Lung (tissue), 12 donors: ENCODE measurements around the gene CARMIL3. TPM values are rescaled to one million over a fixed set of nuclear protein-coding genes. Genes with fewer than 3 reads are reported as not detected.

Experiments used
- ATAC-seq: fragments of 200-7000 bp; cut with Tn5 transposase; one replicate; pipeline ENCODE4 v1.9.1; 2020; ENCODE audit warnings: moderate number of reproducible peaks; ENCODE audit not compliant: insufficient read depth, low FRiP score
- DNase-seq, 3 donors: peaks; one replicate each; pipeline ENCODE4 v3.0.0-alpha.2; 2013 to 2017
- H3K27ac ChIP-seq, 2 donors: one replicate each; pipeline ENCODE4 v1.5.1; 2013; ENCODE audit warnings: mild to moderate bottlenecking in 2 of 2, moderate library complexity in 2 of 2, control low read depth in 1 of 2, inconsistent platforms in 1 of 2, low read depth in 1 of 2, low read length in 1 of 2
- H3K27me3 ChIP-seq, 3 donors: one replicate each; pipeline ENCODE4 v1.5.1; 2013; ENCODE audit warnings: low read length in 2 of 3; ENCODE audit not compliant: control insufficient read depth in 3 of 3, insufficient read depth in 3 of 3
- H3K36me3 ChIP-seq, 4 donors: one replicate each; pipeline ENCODE4 v1.5.1; 2013; ENCODE audit warnings: low read length in 4 of 4, mild to moderate bottlenecking in 1 of 4, moderate library complexity in 1 of 4; ENCODE audit not compliant: control insufficient read depth in 4 of 4, insufficient read depth in 4 of 4
- H3K4me1 ChIP-seq, 5 donors: one replicate each; pipeline ENCODE4 v1.5.1; 2013; ENCODE audit warnings: low read length in 5 of 5, mild to moderate bottlenecking in 2 of 5, moderate library complexity in 1 of 5; ENCODE audit not compliant: control insufficient read depth in 5 of 5, insufficient read depth in 5 of 5
- H3K4me3 ChIP-seq: one replicate; pipeline ENCODE4 v1.5.1; 2013; ENCODE audit warnings: mild to moderate bottlenecking, control low read depth, moderate library complexity
- H3K9ac ChIP-seq, 2 donors: one replicate each; pipeline ENCODE4 v1.5.1; 2013; ENCODE audit warnings: low read length in 2 of 2, control low read depth in 1 of 2; ENCODE audit not compliant: insufficient read depth in 1 of 2
- H3K9me3 ChIP-seq, 4 donors: one replicate each; pipeline ENCODE4 v1.5.1; 2013; ENCODE audit warnings: low read length in 3 of 4, mild to moderate bottlenecking in 1 of 4, moderate library complexity in 1 of 4; ENCODE audit not compliant: control insufficient read depth in 4 of 4, insufficient read depth in 3 of 4
- WGBS, 2 donors: extraction: QIAGEN DNeasy Blood & Tissue Kit; methylation state at CpG; one replicate each; pipeline ENCODE4 v1.1.7; 2013; 5-methylcytosine and 5-hydroxymethylcytosine counted together
- polyA plus RNA-seq, 2 donors: library from polyadenylated mRNA; stranded (reverse); fragments of 200-250 nt; gene quantifications; one replicate each; pipeline ENCODE4 v1.2.1, GENCODE V29; 2013
- total RNA-seq, 2 donors: library from RNA; depleted of rRNA in 1 of 2; stranded (reverse); fragments of >200 nt in 1 of 2; gene quantifications; one replicate each; pipeline ENCODE4 v1.2.1, GENCODE V29; 2014 to 2021
- TF ChIP-seq, protein P1 (sequence below): IDR thresholded peaks from 2 replicates; pipeline ENCODE4 v1.5.1; 2012; ENCODE audit warnings: mild to moderate bottlenecking; ENCODE audit errors: control extremely low read depth, extremely low read depth
- donor health status: control.
- donor health status: control.
- donor health status: Bipolar disorder and iron deficiency.
- donor health status: healthy.
- donor health status: DM: yes; HTN: yes; CAD: no.

The CARMIL3 gene
- total and polyA plus RNA-seq, 4 donors, result 0.37 to 2.4 (median 0.78) TPM

DNA sequence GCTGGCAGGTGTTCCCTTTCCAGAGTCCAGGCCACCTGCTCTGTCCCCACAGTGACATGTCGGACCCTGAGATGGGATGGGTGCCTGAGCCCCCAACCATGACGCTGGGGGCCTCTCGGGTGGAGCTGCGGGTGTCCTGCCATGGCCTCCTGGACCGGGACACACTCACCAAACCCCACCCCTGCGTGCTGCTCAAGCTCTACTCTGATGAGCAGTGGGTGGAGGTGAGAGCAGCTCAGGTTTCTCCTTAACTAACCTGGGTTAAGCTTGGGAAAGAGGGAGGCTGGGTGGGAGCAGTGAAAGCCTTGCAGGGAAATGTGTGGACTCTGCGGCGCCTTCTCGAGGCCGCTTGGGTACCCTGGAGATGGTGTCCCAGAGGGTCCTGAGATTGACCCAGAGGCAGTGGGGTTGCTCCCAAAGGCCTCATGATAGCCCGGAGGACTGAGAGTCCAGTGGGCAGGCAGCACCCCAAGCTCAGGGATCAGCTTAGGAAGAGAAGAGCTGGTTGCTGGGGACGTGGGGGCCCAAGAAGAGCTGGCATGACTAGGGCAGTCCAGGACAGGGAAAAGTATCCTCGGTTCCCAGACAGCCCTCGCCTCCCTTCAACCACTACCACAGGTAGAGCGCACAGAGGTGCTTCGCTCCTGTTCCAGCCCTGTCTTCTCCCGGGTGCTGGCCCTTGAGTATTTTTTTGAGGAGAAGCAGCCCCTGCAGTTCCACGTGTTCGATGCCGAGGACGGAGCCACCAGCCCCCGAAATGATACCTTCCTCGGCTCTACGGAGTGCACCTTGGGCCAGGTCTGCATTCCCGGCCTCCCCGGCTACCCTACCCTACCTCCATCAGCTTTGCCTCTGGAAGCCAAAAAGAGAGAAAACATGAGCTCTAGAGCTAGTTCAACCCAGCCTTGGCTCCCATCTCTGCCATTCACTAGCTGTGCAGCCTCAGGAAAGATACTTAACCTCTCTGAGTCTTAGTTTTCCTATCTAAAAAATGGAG, 21.4 kb downstream of the CARMIL3 start:
- no peak overlapping the region for H3K4me3 ChIP-seq

DNA sequence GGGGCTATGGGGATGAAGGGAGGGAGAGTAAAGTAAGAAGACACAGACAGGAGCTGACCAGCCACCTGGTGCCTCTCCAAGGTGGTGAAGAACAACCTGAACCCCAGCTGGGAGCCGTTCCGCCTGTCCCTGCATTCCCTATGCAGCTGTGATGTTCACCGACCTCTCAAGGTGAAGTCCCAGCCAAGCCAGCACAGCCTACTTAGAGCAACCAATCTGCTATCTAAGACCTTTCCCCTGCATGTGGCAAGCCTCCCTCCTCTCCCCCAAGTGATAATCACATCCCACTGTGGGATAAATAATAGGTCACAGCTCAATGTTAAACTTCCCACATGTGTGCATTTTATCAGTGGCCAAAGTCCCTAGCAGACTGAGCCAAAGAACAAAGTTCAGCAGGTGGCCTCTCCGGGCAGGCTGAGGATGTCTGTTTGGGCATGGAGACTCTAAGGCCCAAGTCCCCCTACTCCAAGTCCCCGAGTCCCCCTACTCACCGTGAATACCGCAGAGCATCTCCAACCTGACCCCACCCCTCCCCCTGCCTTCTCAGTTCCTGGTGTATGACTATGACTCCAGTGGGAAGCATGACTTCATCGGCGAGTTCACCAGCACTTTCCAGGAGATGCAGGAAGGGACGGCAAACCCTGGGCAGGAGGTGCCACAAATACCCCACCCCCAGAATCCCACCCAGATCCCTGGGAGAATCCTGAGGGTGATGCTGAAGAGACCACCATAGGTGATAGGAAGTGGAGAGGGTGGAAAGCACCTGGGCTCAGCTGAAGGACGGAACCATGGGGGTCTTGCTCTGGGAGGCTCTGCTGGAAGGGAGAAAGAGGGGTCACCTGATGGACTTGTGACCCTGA, 23.0 kb downstream of the CARMIL3 start:
- no peaks in the 10 kb centered on the region for H3K4me1 ChIP-seq
- H3K4me3 ChIP-seq, result no peak overlapping the region
- H3K36me3 ChIP-seq, result no peaks in the 10 kb centered on the region
- DNase-seq, result no peak
- ATAC-seq, result no peak
- peaks cover 0 to 13% (median 10%) of the 10 kb centered on the region in 3 donors for H3K27me3 ChIP-seq
- 80 to 85% methylated on average over 11 of the region's 11 CpGs for WGBS, 2 donors
- TF ChIP-seq, protein P1, sequence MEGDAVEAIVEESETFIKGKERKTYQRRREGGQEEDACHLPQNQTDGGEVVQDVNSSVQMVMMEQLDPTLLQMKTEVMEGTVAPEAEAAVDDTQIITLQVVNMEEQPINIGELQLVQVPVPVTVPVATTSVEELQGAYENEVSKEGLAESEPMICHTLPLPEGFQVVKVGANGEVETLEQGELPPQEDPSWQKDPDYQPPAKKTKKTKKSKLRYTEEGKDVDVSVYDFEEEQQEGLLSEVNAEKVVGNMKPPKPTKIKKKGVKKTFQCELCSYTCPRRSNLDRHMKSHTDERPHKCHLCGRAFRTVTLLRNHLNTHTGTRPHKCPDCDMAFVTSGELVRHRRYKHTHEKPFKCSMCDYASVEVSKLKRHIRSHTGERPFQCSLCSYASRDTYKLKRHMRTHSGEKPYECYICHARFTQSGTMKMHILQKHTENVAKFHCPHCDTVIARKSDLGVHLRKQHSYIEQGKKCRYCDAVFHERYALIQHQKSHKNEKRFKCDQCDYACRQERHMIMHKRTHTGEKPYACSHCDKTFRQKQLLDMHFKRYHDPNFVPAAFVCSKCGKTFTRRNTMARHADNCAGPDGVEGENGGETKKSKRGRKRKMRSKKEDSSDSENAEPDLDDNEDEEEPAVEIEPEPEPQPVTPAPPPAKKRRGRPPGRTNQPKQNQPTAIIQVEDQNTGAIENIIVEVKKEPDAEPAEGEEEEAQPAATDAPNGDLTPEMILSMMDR, result no peak
- no peak overlapping the region for H3K27ac ChIP-seq
- H3K9ac ChIP-seq, result no peak overlapping the region
- H3K9me3 ChIP-seq, result no peaks in the 10 kb centered on the region

More for the DNA sequence above, 21.4 kb downstream of the CARMIL3 start:
- ATAC-seq, result no peak
- TF ChIP-seq, protein P1, result no peak
- Histone ChIP-seq H3K27me3 (peaks cover 0 to 8% (median 0%) of the 10 kb centered on the region in 3 donors), H3K27ac (no peak overlapping the region), H3K4me1 (no peaks in the 10 kb centered on the region), H3K9me3 (no peaks in the 10 kb centered on the region), H3K9ac (no peak overlapping the region), H3K36me3 (no peaks in the 10 kb centered on the region)
- DNase-seq, result no peak
- WGBS, 2 donors, result 85 to 92% methylated on average over 26 of the region's 26 CpGs

DNA sequence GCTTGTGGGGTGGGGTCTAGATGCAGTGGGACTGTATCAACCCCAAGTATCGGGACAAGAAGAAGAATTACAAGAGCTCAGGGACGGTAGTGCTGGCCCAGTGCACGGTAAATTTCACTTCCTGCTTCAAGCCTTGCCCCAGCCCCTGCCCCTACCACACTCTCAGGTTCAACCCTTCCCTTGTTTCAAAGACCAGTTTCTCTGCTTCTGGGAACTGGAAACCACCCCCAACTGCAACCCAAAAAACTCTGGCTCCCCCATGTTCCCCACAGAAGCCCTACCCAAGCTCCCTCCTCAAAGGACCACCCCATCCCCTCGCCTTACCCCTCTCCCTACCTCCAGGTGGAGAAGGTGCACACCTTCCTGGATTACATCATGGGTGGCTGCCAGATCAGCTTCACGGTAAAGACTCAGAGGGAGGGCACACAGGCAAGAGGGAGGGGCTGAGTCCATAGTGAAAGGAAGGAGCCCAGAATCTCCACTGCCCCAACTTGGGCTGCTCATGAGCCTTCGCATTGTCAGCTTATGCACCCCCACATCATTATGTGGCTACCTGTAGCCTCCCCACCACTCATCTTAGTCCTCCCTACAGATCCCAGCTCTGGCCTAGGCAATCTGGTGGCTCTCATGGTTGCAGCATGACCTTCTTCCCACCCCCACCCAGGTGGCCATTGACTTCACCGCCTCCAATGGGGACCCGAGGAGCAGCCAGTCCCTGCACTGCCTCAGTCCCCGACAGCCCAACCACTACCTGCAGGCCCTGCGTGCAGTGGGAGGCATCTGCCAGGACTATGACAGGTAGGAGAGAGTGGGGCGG, 23.9 kb downstream of the CARMIL3 start:
- H3K4me1 ChIP-seq, result peaks cover 0 to 3% (median under 1%) of the 10 kb centered on the region in 5 donors
- H3K9ac ChIP-seq, result no peak overlapping the region
- H3K9me3 ChIP-seq, result no peaks in the 10 kb centered on the region
- peaks cover 0 to 15% (median 12%) of the 10 kb centered on the region in 3 donors for H3K27me3 ChIP-seq
- WGBS, 2 donors, result 66 to 69% methylated on average over 11 of the region's 11 CpGs
- no peak for ATAC-seq
- no peak overlapping the region for H3K27ac ChIP-seq
- H3K36me3 ChIP-seq, result no peaks in the 10 kb centered on the region
- DNase-seq, result no peak
- TF ChIP-seq, protein P1, result no peak
- no peak overlapping the region for H3K4me3 ChIP-seq
